Thyroid gland (tissue), 4 donors: ENCODE measurements around the gene REC8.

Source experiments
- CTCF ChIP-seq, 6 experiments: fragments of 200-600 bp in 3 of 6; fragments of 450-650 bp in 3 of 6; sonication (generic) in 3 of 6; IDR thresholded peaks; one replicate each; pipeline ENCODE4 v1.5.1; 2016 to 2019; ENCODE audit warnings: antibody characterized with exemption in 6 of 6, mild to moderate bottlenecking in 2 of 6, inconsistent platforms in 1 of 6, moderate library complexity in 1 of 6
- POLR2A ChIP-seq, 2 donors: fragments of 450-650 bp; IDR thresholded peaks; one replicate each; pipeline ENCODE4 v1.6.1; 2017; ENCODE audit warnings: antibody characterized with exemption in 2 of 2, mild to moderate bottlenecking in 2 of 2, moderate library complexity in 1 of 2

- TF ChIP-seq CTCF (IDR thresholded peaks at IDR 0.05) (no peak), POLR2A (IDR thresholded peaks at IDR 0.05) (no peak)
Measured at GRCh38 chr14:24213866-24214662, 42.2 kb downstream of the REC8 start.
